Prostate gland (tissue), 2 donors: Measurements from ENCODE around the gene FCGR1A. TPM values are rescaled to one million over a fixed set of nuclear protein-coding genes. Genes with fewer than 3 reads are reported as not detected.
"Not testable (repeated sequence)": the region's sequence is repeated elsewhere in the genome, so short reads cannot be mapped to it uniquely, and the experiment has no call there.

Source experiments
- DNase-seq: peaks from one replicate; pipeline ENCODE4 v3.0.0-alpha.2; 2019; ENCODE audit warnings: low spot score
- H3K27ac ChIP-seq, 2 donors: fragments of 200-600 bp; sonication (generic); 2 replicates each; pipeline ENCODE4 v1.5.1; 2017 to 2019
- H3K27me3 ChIP-seq: fragments of 200-600 bp; sonication (generic); replicated peaks from 2 replicates; pipeline ENCODE4 v1.5.1; 2019; ENCODE audit not compliant: insufficient read depth
- H3K36me3 ChIP-seq, 2 donors: fragments of 200-600 bp; sonication (generic); 1 replicate in 1 of 2; 2 replicates in 1 of 2; pipeline versions ENCODE4 v1.5.1 to v1.8.1; 2017 to 2019
- H3K4me1 ChIP-seq: fragments of 200-600 bp; sonication (generic); replicated peaks from 2 replicates; pipeline ENCODE4 v1.5.1; 2019
- H3K4me3 ChIP-seq, 2 donors: fragments of 200-600 bp; sonication (generic); 2 replicates each; pipeline ENCODE4 v1.5.1; 2017 to 2019
- H3K9me3 ChIP-seq: fragments of 200-600 bp; sonication (generic); 2 replicates; pipeline ENCODE4 v1.5.1; 2017
- WGBS: methylation state at CpG from one replicate; pipeline ENCODE4 v1.1.5; 2018; 5-methylcytosine and 5-hydroxymethylcytosine counted together
- intact Hi-C: fragments of 100-400 bp; cut with DNase I; formaldehyde crosslinking; loops from one replicate; pipeline ENCODE4 v1.14.2; 2022
- total RNA-seq, 2 donors: library from RNA; depleted of rRNA; stranded (reverse); fragments of >200 nt; gene quantifications; one replicate each; pipeline ENCODE4 v1.1.0, GENCODE V29; 2016

Gene FCGR1A
- total RNA-seq, 2 donors from 2014 or later = 0.32 to 7.6 TPM

GRCh38 chr1:149841149-149841548, 58.7 kb downstream of the FCGR1A start:
- WGBS = no CpG with 5 or more reads among the region's 26 CpGs
- intact Hi-C loops = not testable (repeated sequence)

More at GRCh38 chr1:149841149-149841548, 58.7 kb downstream of the FCGR1A start:
- DNase-seq, H3K27me3 ChIP-seq, H3K36me3 ChIP-seq, H3K9me3 ChIP-seq, H3K4me3 ChIP-seq, H3K27ac ChIP-seq, H3K4me1 ChIP-seq: not testable (repeated sequence)

Other genes with a start within 250 kb of the FCGR1A start
- not detected for gene PPIAL4C, start 198.8 kb upstream of the FCGR1A start, total RNA-seq
- 10 to 100 TPM; 37.8 to 40.6 TPM for gene BOLA1, start 116.9 kb downstream of the FCGR1A start, total RNA-seq
- 1 to 10 TPM; 2.1 to 3.4 TPM for gene SV2A, start 135.2 kb downstream of the FCGR1A start, total RNA-seq
- 10 to 100 TPM; 15.0 to 22.1 TPM for gene SF3B4, start 145.1 kb downstream of the FCGR1A start, total RNA-seq
- 10 to 100 TPM in 1 of 2 donors, 1 to 10 TPM in 1; 2.6 to 25.5 TPM for gene MTMR11, start 154.2 kb downstream of the FCGR1A start, total RNA-seq
- 10 to 100 TPM; 13.5 to 27.3 TPM for gene OTUD7B, start 228.0 kb downstream of the FCGR1A start, total RNA-seq